GM06990 (cell line): Measurements from ENCODE around the gene IL17F.

Source experiments
- DNase-seq: peaks from one replicate; pipeline ENCODE4 v3.0.0-alpha.2; 2011; ENCODE audit not compliant: insufficient read length; ENCODE audit errors: extremely low read depth
- H3K27me3 ChIP-seq: replicated peaks from 2 replicates; pipeline ENCODE4 v1.6.0; 2011; ENCODE audit warnings: low read length; ENCODE audit not compliant: control insufficient read depth, insufficient read depth
- H3K36me3 ChIP-seq: 2 replicates; pipeline ENCODE4 v1.5.1; 2011; ENCODE audit warnings: low read length; ENCODE audit not compliant: control insufficient read depth, insufficient read depth
- H3K4me3 ChIP-seq: replicated peaks from 2 replicates; pipeline ENCODE4 v1.5.1; 2011; ENCODE audit warnings: low read depth, mild to moderate bottlenecking, control low read depth, low read length
- CTCF ChIP-seq: IDR thresholded peaks from 2 replicates; pipeline ENCODE4 v1.5.1; 2011; ENCODE audit warnings: low read length, control low read depth, mild to moderate bottlenecking, inconsistent platforms; ENCODE audit not compliant: insufficient read depth, poor library complexity, severe bottlenecking

IL17F gene

GRCh38 chr6:52245425-52245824 lies 1.1 kb upstream of the IL17F start:
- H3K27me3 ChIP-seq, result no peaks in the 10 kb centered on the region; the same call in 1 of the 2 replicates
- no peak for TF ChIP-seq CTCF
- DNase-seq, result no peak
- H3K36me3 ChIP-seq, result no peaks in the 10 kb centered on the region
- H3K4me3 ChIP-seq, result no peak overlapping the region

GRCh38 chr6:52243282-52243893 lies 912 bp downstream of the IL17F start:
- TF ChIP-seq CTCF, result no peak
- Histone ChIP-seq H3K36me3 (no peaks in the 10 kb centered on the region), H3K4me3 (no peak overlapping the region), H3K27me3 (no peaks in the 10 kb centered on the region; the same call in 1 of the 2 replicates)
- no peak for DNase-seq

- Histone ChIP-seq H3K36me3 (no peaks in the 10 kb centered on the region), H3K4me3 (no peak overlapping the region), H3K27me3 (no peaks in the 10 kb centered on the region; the same call in none of the 2 replicates)
- no peak for TF ChIP-seq CTCF
- no peak for DNase-seq
These were observed 2.5 kb downstream of the IL17F start for GRCh38 chr6:52241819-52242218.

- TF ChIP-seq CTCF, result peak; percentile 72
- Histone ChIP-seq H3K36me3 (no peaks in the 10 kb centered on the region), H3K27me3 (no peaks in the 10 kb centered on the region; the same call in 1 of the 2 replicates), H3K4me3 (no peak overlapping the region)
- no peak for DNase-seq
These were observed 10.1 kb downstream of the IL17F start for GRCh38 chr6:52233975-52234823.

GRCh38 chr6:52233005-52233404 lies 11.3 kb downstream of the IL17F start:
- no peak for TF ChIP-seq CTCF
- Histone ChIP-seq H3K36me3 (no peaks in the 10 kb centered on the region), H3K27me3 (no peaks in the 10 kb centered on the region; the same call in 1 of the 2 replicates), H3K4me3 (no peak overlapping the region)
- DNase-seq, result no peak
